ENCODE data around the gene LAMC3.

The LAMC3 gene

GRCh38 chr9:130979591-130980385, 29.2 kb upstream of the LAMC3 start:
- DNase-seq (ENCODE audit: low spot score) = no peak

GRCh38 chr9:130980526-130980925, 28.4 kb upstream of the LAMC3 start:
- no peak for DNase-seq (ENCODE audit: low spot score)

- no peak for DNase-seq (ENCODE audit: low spot score)
Measured at GRCh38 chr9:130981002-130981755, 27.8 kb upstream of the LAMC3 start.

- no peak for DNase-seq (ENCODE audit: low spot score)
Measured at GRCh38 chr9:130981756-130982137, 27.2 kb upstream of the LAMC3 start.

GRCh38 chr9:130982636-130983358, 26.2 kb upstream of the LAMC3 start:
- no peak for DNase-seq (ENCODE audit: low spot score)

- no peak for DNase-seq (ENCODE audit: low spot score)
Measured at GRCh38 chr9:130983359-130983670, 25.7 kb upstream of the LAMC3 start.

GRCh38 chr9:130983970-130984369, 25.0 kb upstream of the LAMC3 start:
- no peak for DNase-seq (ENCODE audit: low spot score)

GRCh38 chr9:130984521-130984920, 24.5 kb upstream of the LAMC3 start:
- no peak for DNase-seq (ENCODE audit: low spot score)

GRCh38 chr9:130985029-130985428, 23.9 kb upstream of the LAMC3 start:
- DNase-seq (ENCODE audit: low spot score) = no peak

- no peak for DNase-seq (ENCODE audit: low spot score)
Measured at GRCh38 chr9:130985606-130986162, 23.3 kb upstream of the LAMC3 start.

GRCh38 chr9:130986356-130986965, 22.5 kb upstream of the LAMC3 start:
- no peak for DNase-seq (ENCODE audit: low spot score)

GRCh38 chr9:130987054-130987453, 21.9 kb upstream of the LAMC3 start:
- no peak for DNase-seq (ENCODE audit: low spot score)

GRCh38 chr9:130987738-130988399, 21.1 kb upstream of the LAMC3 start:
- DNase-seq (ENCODE audit: low spot score) = no peak

GRCh38 chr9:130988400-130988747, 20.6 kb upstream of the LAMC3 start:
- DNase-seq (ENCODE audit: low spot score) = no peak

- DNase-seq (ENCODE audit: low spot score) = no peak
Measured at GRCh38 chr9:130988905-130989304, 20.1 kb upstream of the LAMC3 start.

GRCh38 chr9:130989391-130989790, 19.6 kb upstream of the LAMC3 start:
- no peak for DNase-seq (ENCODE audit: low spot score)

GRCh38 chr9:130989891-130990290, 19.1 kb upstream of the LAMC3 start:
- no peak for DNase-seq (ENCODE audit: low spot score)

GRCh38 chr9:130990306-130990977, 18.5 kb upstream of the LAMC3 start:
- DNase-seq (ENCODE audit: low spot score) = no peak

GRCh38 chr9:130990978-130991777, 17.8 kb upstream of the LAMC3 start:
- no peak for DNase-seq (ENCODE audit: low spot score)

All from AG08396 (cell line).